Astrocyte of the spinal cord (primary cell): ENCODE results near the gene ERCC6L2.

Experiments
- DNase-seq: peaks from one replicate; pipeline ENCODE4 v3.0.0; 2011; ENCODE audit warnings: low read depth, low spot score
- H3K4me3 ChIP-seq: 2 replicates; pipeline ENCODE4 v1.5.1; 2011; ENCODE audit warnings: low read depth, mild to moderate bottlenecking, low read length, moderate library complexity
- in situ Hi-C: cut with HindIII; loops from 2 replicates; pipeline ENCODE4 v1.10.0; 2017; ENCODE audit warnings: low sequenced_read_pairs
- TF ChIP-seq, protein P1 (sequence below): IDR thresholded peaks from 2 replicates; pipeline ENCODE4 v1.5.1; 2012; ENCODE audit warnings: low read depth, mild to moderate bottlenecking, low read length, inconsistent platforms

The ERCC6L2 gene

DNA sequence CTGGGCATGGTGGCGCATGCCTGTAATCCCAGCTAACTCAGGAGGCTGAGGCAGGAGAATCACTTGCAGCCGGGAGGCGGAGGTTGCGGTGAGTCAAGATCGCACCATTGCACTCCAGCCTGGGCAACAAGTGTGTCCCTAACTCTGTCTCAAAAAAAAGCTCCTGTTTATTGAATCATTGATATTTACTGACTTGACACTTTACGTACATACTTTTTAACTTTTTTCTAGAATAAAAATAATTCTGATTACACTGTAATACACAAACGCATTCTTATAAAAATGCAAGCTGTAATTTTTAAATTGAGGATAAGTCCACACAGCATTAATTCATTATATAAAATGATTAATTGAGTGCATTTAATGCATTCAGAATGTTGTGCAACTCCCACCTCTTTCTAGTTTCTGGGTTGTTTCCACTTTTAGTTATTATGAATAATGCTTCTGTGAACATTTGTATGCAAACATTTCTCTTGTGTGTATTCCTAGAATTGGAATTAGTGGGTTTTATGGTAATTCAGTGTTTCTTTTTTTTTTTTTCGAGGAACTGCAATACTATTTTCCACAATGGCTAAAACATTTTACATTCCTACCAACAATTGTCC lies 15.7 kb downstream of the ERCC6L2 start:
- in situ Hi-C loops = no loop called here
- TF ChIP-seq, protein P1, sequence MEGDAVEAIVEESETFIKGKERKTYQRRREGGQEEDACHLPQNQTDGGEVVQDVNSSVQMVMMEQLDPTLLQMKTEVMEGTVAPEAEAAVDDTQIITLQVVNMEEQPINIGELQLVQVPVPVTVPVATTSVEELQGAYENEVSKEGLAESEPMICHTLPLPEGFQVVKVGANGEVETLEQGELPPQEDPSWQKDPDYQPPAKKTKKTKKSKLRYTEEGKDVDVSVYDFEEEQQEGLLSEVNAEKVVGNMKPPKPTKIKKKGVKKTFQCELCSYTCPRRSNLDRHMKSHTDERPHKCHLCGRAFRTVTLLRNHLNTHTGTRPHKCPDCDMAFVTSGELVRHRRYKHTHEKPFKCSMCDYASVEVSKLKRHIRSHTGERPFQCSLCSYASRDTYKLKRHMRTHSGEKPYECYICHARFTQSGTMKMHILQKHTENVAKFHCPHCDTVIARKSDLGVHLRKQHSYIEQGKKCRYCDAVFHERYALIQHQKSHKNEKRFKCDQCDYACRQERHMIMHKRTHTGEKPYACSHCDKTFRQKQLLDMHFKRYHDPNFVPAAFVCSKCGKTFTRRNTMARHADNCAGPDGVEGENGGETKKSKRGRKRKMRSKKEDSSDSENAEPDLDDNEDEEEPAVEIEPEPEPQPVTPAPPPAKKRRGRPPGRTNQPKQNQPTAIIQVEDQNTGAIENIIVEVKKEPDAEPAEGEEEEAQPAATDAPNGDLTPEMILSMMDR = no peak
- H3K4me3 ChIP-seq = no peak overlapping the region

DNA sequence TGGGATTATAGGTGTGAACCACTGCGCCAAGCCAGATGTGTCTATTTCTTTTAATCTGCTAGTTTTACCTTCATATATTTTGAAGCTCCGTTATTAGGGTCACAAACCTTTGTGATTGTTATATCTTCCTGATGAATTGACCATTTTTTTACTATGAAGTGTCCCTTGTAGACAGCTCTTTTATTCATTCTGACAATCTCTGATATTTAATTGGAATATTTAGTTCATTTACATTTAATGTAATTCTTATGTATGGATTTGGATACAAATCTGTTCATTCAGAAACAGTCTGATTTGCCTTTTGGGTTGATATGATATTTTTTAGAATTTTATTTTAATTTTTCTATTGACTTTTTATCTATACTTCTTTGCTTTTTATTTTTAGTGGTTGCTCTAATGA lies 17.2 kb downstream of the ERCC6L2 start:
- TF ChIP-seq, protein P1 = no peak
- DNase-seq = no peak
- H3K4me3 ChIP-seq = no peak overlapping the region
- in situ Hi-C loops = no loop called here

More for the DNA sequence above, 15.7 kb downstream of the ERCC6L2 start:
- no peak for DNase-seq

DNA sequence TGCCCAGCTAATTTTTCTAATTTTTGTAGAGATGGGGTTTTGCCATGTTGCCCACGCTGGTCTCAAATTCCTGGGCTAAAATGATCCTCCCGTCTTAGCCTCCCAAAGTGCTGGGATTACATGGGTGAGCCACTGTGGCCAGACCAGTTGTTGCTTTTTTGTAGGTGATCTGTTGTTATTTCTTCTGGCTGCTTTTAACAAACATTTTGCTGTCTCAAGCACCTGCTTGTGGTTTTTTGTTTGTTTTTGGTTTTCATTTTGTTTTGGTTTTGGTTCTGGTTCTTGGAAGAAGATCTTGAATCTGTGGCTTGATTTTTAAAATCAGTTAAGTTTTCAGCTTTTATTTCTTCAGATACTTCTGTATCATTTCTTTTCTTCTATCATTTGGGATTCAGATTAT lies 21.1 kb downstream of the ERCC6L2 start:
- H3K4me3 ChIP-seq = no peak overlapping the region
- TF ChIP-seq, protein P1 = no peak
- no peak for DNase-seq
- in situ Hi-C loops = no loop called here

DNA sequence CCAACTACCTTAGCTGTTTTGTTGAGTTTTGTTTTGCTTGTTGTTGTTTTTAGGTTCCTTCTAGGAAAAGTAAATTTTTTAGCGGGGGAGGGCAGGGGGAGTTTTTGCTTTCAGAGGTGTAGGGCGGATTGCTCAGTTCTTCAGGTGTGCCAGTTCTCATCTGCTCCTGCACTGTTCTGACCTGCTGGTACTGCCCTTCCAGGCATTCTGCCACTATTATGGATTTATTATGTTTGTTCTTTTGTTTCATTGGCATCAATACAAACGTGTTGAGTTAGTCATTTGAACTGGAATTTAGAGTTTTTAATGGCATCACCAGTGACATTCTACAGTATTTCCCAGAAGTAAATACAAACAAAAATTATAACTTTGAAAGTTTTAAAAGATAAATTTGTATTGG lies 26.0 kb downstream of the ERCC6L2 start:
- H3K4me3 ChIP-seq = no peak overlapping the region
- TF ChIP-seq, protein P1 = no peak
- no peak for DNase-seq
- in situ Hi-C loops = no loop called here

DNA sequence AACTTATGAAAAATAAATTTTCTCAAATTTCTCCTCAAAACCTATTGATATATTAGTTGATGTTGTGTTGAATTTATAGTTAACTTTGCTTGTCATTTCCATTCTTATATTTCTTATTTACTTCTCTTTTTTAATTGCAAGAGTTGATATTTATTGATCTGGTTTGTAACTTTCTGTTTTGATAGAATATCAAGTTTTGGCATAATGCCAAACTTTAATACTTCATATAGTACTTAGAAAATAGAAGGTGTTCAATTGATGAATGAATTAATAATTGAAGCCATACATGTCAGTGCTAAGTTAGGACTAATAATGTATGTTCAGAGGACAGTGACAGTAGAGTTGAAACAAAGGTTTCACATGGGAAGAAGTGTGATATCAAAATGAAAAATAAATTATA lies 27.9 kb downstream of the ERCC6L2 start:
- TF ChIP-seq, protein P1 = no peak
- in situ Hi-C loops = no loop called here
- no peak for DNase-seq
- H3K4me3 ChIP-seq = no peak overlapping the region

DNA sequence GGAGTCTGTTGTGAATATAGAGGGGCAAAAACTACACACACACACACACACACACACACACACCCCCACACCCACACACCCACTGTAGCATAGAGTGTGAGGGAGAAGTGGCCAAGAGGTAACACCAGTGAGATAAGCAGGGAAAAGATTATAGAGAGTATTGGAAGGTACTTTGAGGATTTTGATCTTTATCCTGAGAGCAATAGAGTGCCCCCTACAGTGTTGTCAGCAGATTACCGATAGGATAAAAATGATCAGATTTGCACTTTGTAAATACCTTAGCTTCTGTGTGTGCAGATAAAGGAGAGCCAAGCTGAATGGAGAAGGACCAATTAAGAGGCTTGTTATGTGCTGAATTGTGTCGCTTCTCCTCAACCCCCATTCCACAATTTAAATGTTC lies 32.3 kb downstream of the ERCC6L2 start:
- no peak for DNase-seq
- in situ Hi-C loops = no loop called here
- H3K4me3 ChIP-seq = no peak overlapping the region
- TF ChIP-seq, protein P1 = peak; percentile 21
